ENCODE data around the gene UNC5C. TPM values are rescaled to one million over a fixed set of nuclear protein-coding genes. Genes with fewer than 3 reads are reported as not detected.

Gene UNC5C
- total and polyA plus RNA-seq, 2 of the 4 experiments (the other 2 are of a cell fraction) = under 0.01 TPM

DNA sequence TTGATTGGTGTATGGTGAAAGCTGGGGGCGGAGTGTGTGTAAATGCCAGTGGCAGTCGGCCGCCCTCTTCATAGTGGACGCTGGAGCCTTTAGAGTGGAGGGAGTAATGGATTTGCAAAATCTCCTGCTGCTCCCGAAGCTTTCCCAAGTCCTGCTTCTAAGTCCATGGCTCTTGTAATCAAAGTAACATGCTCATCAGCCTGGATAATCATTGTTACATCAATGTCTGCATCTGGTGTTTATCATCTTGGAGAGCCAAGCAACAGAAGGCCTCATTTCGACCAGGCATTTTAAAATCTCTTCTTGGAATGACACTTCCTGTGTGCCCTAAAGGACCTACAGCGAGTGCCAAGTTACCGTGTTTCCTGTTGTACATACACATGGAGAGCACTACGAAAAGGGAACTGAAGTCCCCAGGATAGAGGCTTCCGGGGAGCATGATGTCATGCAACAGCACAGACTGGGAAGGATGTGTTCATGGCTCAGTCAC, 32.2 kb downstream of the UNC5C start:
- in situ Hi-C loops (cut with MboI; ENCODE audit: low sequenced_read_pairs) (no loop called here), dilution Hi-C loops (cut with HindIII; ENCODE audit: low sequenced_read_pairs, unreplicated experiment) (no loop called here), intact Hi-C loops (cut with micrococcal nuclease) (loop anchor here (10.0 kb wide), 1 partner anchor 352 kb away; no protein-coding TSS in a partner anchor)
- no peaks in the 10 kb centered on the region for H3K27me3 ChIP-seq (ENCODE audit: control insufficient read depth, insufficient read depth, low read length)
- H3K4me3 ChIP-seq (ENCODE audit: insufficient read depth, low read depth, low read length) = no peak overlapping the region
- no peak overlapping the region for H4K5ac ChIP-seq (ENCODE audit: low read depth, low read length)
- peak overlapping the region; percentile 82 for H2AFZ ChIP-seq (replicated peaks; ENCODE audit: low read length, poor library complexity)
- no peak overlapping the region for H3K9ac ChIP-seq (ENCODE audit: low read depth, low read length)
- peak overlapping the region in 1 of 2 experiments; percentile 60; a peak in 1 of 4 replicates for H4K8ac ChIP-seq (ENCODE audit: low read depth in 2 of 2, low read length in 2 of 2)
- H2AK5ac ChIP-seq (ENCODE audit: low read depth, low read length) = no peak overlapping the region
- POLR2A ChIA-PET (ENCODE audit: unreplicated experiment) = no interaction called here
- no peaks in the 10 kb centered on the region for H4K20me1 ChIP-seq (ENCODE audit: insufficient read depth, low read length)
- ATAC-seq (ENCODE audit: low read depth) (peak; percentile 73), DNase-seq (peak; percentile 35)
- no peaks in the 10 kb centered on the region for H3K9me1 ChIP-seq (ENCODE audit: insufficient read depth, low read length)
- no peak overlapping the region for H3K27ac ChIP-seq (ENCODE audit: insufficient read depth, low read length)
- BruUV-seq (replicated peaks) = no TSS peak
- TF ChIP-seq CHD1 (IDR thresholded peaks at IDR 0.05; ENCODE audit: low read depth, low read length) (no peak), USF2 (IDR thresholded peaks at IDR 0.05; ENCODE audit: low read depth, low read length) (no peak), SMC3 (IDR thresholded peaks at IDR 0.05; ENCODE audit: low read depth, low read length) (no peak), FOS (IDR thresholded peaks at IDR 0.05; ENCODE audit: low read depth, low read length) (no peak), CTCF (conservative IDR thresholded peaks at IDR 0.05; ENCODE audit: low read depth, low read length) (no peak), MAZ (IDR thresholded peaks at IDR 0.05; ENCODE audit: borderline replicate concordance, low read depth, low read length) (no peak), BHLHE40 (IDR thresholded peaks at IDR 0.05; ENCODE audit: low read depth, low read length) (no peak), POLR2A (IDR thresholded peaks at IDR 0.05; ENCODE audit: low read depth, low read length) (no peak), RFX5 (IDR thresholded peaks at IDR 0.05; ENCODE audit: low read depth, low read length) (no peak), RCOR1 (IDR thresholded peaks at IDR 0.05; ENCODE audit: insufficient replicate concordance, low read length) (no peak), MXI1 (IDR thresholded peaks at IDR 0.05; ENCODE audit: borderline replicate concordance, low read depth, low read length) (no peak), CEBPB (IDR thresholded peaks at IDR 0.05; ENCODE audit: low read depth, low read length) (no peak), MAFK (IDR thresholded peaks at IDR 0.05; ENCODE audit: low read depth, low read length) (no peak), RAD21 (IDR thresholded peaks at IDR 0.05; ENCODE audit: low read length) (no peak), NFE2L2 (IDR thresholded peaks at IDR 0.05; ENCODE audit: low read depth, low read length) (no peak)
- TF ChIP-seq, protein P1, sequence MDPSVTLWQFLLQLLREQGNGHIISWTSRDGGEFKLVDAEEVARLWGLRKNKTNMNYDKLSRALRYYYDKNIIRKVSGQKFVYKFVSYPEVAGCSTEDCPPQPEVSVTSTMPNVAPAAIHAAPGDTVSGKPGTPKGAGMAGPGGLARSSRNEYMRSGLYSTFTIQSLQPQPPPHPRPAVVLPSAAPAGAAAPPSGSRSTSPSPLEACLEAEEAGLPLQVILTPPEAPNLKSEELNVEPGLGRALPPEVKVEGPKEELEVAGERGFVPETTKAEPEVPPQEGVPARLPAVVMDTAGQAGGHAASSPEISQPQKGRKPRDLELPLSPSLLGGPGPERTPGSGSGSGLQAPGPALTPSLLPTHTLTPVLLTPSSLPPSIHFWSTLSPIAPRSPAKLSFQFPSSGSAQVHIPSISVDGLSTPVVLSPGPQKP (IDR thresholded peaks at IDR 0.05; ENCODE audit: borderline replicate concordance, low read depth, low read length) = no peak
- 10% methylated on average over 3 of the region's 10 CpGs; no CpG with 5 or more reads in 1 of the 2 experiments for WGBS, 2 experiments (ENCODE audit: extremely low coverage in 2 of 2, insufficient read length in 1 of 2)
- H3K9me3 ChIP-seq (ENCODE audit: control insufficient read depth, insufficient read depth, low read length) = no peaks in the 10 kb centered on the region
- peak overlapping the region; percentile 19; the same call in 1 of the 2 replicates for H4K91ac ChIP-seq (ENCODE audit: insufficient read depth, low read depth, low read length)
- H3K4ac ChIP-seq (ENCODE audit: low read depth, low read length) = no peak overlapping the region
- H3K4me1 ChIP-seq (ENCODE audit: control insufficient read depth, insufficient read depth, low read length) = no peaks in the 10 kb centered on the region
- H3K14ac ChIP-seq (replicated peaks; ENCODE audit: low read depth, low read length) = 0 out of 2 replicates have a peak overlapping the region, but pooled peaks have one; percentile 20
- no peak overlapping the region for H3K56ac ChIP-seq (ENCODE audit: extremely low read depth, insufficient read depth, low read length)
- no peak overlapping the region for H2BK20ac ChIP-seq (ENCODE audit: low read depth, low read length)
- no peak overlapping the region for H2AK9ac ChIP-seq (replicated peaks; ENCODE audit: low read depth, low read length, poor library complexity)
- no peaks in the 10 kb centered on the region for H3K36me3 ChIP-seq (ENCODE audit: control insufficient read depth, insufficient read depth, low read length)
- no peak overlapping the region for H2BK5ac ChIP-seq (ENCODE audit: low read depth, low read length, poor library complexity, severe bottlenecking)
- CTCF ChIA-PET = no interaction called here
- H3K18ac ChIP-seq (ENCODE audit: low read depth, low read length) = no peak overlapping the region
- peak overlapping the region; percentile 7; the same call in 1 of the 2 replicates for H3K4me2 ChIP-seq (ENCODE audit: low read depth, low read length)
- no peak overlapping the region; the same call in 1 of the 2 replicates for H2BK120ac ChIP-seq (ENCODE audit: low read depth, low read length)
- no peak overlapping the region for H2BK15ac ChIP-seq (ENCODE audit: low read depth, low read length)
- no peak overlapping the region; the same call in 1 of the 2 replicates for H3K23ac ChIP-seq (ENCODE audit: low read depth, low read length)
- H3K79me1 ChIP-seq (ENCODE audit: low read depth in 1 of 2, low read length in 2 of 2) = no peaks in the 10 kb centered on the region
